ENCODE measurements around the gene TBL1X. TPM values are rescaled to one million over a fixed set of nuclear protein-coding genes. Genes with fewer than 3 reads are reported as not detected.

Gene TBL1X
- total RNA-seq, 1 experiment from 2014 or later = 31.9 TPM

- Histone ChIP-seq H3F3A (ENCODE audit: low read length, unreplicated experiment) (no peaks in the 10 kb centered on the region), H3K4me1 (ENCODE audit: insufficient read depth, low read length) (no peaks in the 10 kb centered on the region), H3K9ac (ENCODE audit: low read length) (no peak overlapping the region), H3K27ac (ENCODE audit: low read length) (no peak overlapping the region), H2AFZ (ENCODE audit: low read length) (no peak overlapping the region), H4K20me1 (ENCODE audit: low read length) (no peaks in the 10 kb centered on the region), H3K4me3 (ENCODE audit: low read length) (no peak overlapping the region), H3K9me3 (ENCODE audit: low read length) (no peaks in the 10 kb centered on the region), H3K79me2 (ENCODE audit: low read length) (0 out of 2 replicates have a peak, but pooled peaks cover 3% of the 10 kb centered on the region), H3K4me2 (ENCODE audit: low read length) (no peak overlapping the region), H3K27me3 (ENCODE audit: low read length) (no peaks in the 10 kb centered on the region), H3K9me2 (replicated peaks; ENCODE audit: low read length) (no peaks in the 10 kb centered on the region), H3K36me3 (ENCODE audit: low read depth, low read length) (no peaks in the 10 kb centered on the region)
- ChIA-PET CTCF (interaction anchor here (0.5 kb wide), 1 partner anchor 76 kb away, joined by 8 read pairs; no protein-coding TSS in a partner anchor), POLR2A (ENCODE audit: unreplicated experiment) (no interaction called here)
- ATAC-seq (no peak), DNase-seq (no peak)
- TF ChIP-seq EZH2 (IDR thresholded peaks at IDR 0.05; ENCODE audit: low read length, unreplicated experiment) = no peak
- BruUV-seq (replicated peaks) = no TSS peak
- intact Hi-C loops (cut with micrococcal nuclease) = no loop called here
Observed at GRCh38 chrX:9646471-9647224, 181.8 kb downstream of the TBL1X start.

GRCh38 chrX:9647431-9647830 lies 182.6 kb downstream of the TBL1X start:
- no peaks in the 10 kb centered on the region for H3K9me3 ChIP-seq (ENCODE audit: low read length)
- no peak overlapping the region for H2AFZ ChIP-seq (ENCODE audit: low read length)
- H3K4me1 ChIP-seq (ENCODE audit: insufficient read depth, low read length) = no peaks in the 10 kb centered on the region
- no peaks in the 10 kb centered on the region for H3K27me3 ChIP-seq (ENCODE audit: low read length)
- no TSS peak for BruUV-seq (replicated peaks)
- H3F3A ChIP-seq (ENCODE audit: low read length, unreplicated experiment) = no peaks in the 10 kb centered on the region
- ChIA-PET CTCF (interaction anchor here (0.5 kb wide), 1 partner anchor 77 kb away, joined by 8 read pairs; no protein-coding TSS in a partner anchor), POLR2A (ENCODE audit: unreplicated experiment) (no interaction called here)
- intact Hi-C loops (cut with micrococcal nuclease) = no loop called here
- H3K9ac ChIP-seq (ENCODE audit: low read length) = no peak overlapping the region
- no peak overlapping the region for H3K27ac ChIP-seq (ENCODE audit: low read length)
- no peak overlapping the region for H3K4me3 ChIP-seq (ENCODE audit: low read length)
- H3K4me2 ChIP-seq (ENCODE audit: low read length) = no peak overlapping the region
- 0 out of 2 replicates have a peak, but pooled peaks cover 3% of the 10 kb centered on the region for H3K79me2 ChIP-seq (ENCODE audit: low read length)
- no peaks in the 10 kb centered on the region for H4K20me1 ChIP-seq (ENCODE audit: low read length)
- TF ChIP-seq EZH2phosphoT487 (IDR thresholded peaks at IDR 0.05; ENCODE audit: borderline replicate concordance, low read length) (no peak), EZH2 (IDR thresholded peaks at IDR 0.05; ENCODE audit: low read length, unreplicated experiment) (no peak)
- no peak for DNase-seq
- H3K36me3 ChIP-seq (ENCODE audit: low read depth, low read length) = no peaks in the 10 kb centered on the region
- ATAC-seq = no peak
- no peaks in the 10 kb centered on the region for H3K9me2 ChIP-seq (replicated peaks; ENCODE audit: low read length)

- H3K4me3 ChIP-seq (ENCODE audit: low read length) = no peak overlapping the region
- TF ChIP-seq EZH2phosphoT487 (IDR thresholded peaks at IDR 0.05; ENCODE audit: borderline replicate concordance, low read length) (no peak), EZH2 (IDR thresholded peaks at IDR 0.05; ENCODE audit: low read length, unreplicated experiment) (no peak), CTCF (conservative IDR thresholded peaks at IDR 0.05; ENCODE audit: low read depth, low read length) (no peak)
- no peaks in the 10 kb centered on the region for H3F3A ChIP-seq (ENCODE audit: low read length, unreplicated experiment)
- intact Hi-C loops (cut with micrococcal nuclease) = no loop called here
- no peak overlapping the region for H3K9ac ChIP-seq (ENCODE audit: low read length)
- H2AFZ ChIP-seq (ENCODE audit: low read length) = no peak overlapping the region
- H3K9me3 ChIP-seq (ENCODE audit: low read length) = no peaks in the 10 kb centered on the region
- no TSS peak for BruUV-seq (replicated peaks)
- H3K79me2 ChIP-seq (ENCODE audit: low read length) = 0 out of 2 replicates have a peak, but pooled peaks cover 3% of the 10 kb centered on the region
- no peaks in the 10 kb centered on the region for H3K27me3 ChIP-seq (ENCODE audit: low read length)
- CTCF ChIA-PET = no interaction called here
- no peak overlapping the region for H3K4me2 ChIP-seq (ENCODE audit: low read length)
- H3K36me3 ChIP-seq (ENCODE audit: low read depth, low read length) = peaks cover 6% of the 10 kb centered on the region; the same call in 1 of the 2 replicates
- H3K9me2 ChIP-seq (replicated peaks; ENCODE audit: low read length) = no peaks in the 10 kb centered on the region
- DNase-seq = no peak
- no peaks in the 10 kb centered on the region for H3K4me1 ChIP-seq (ENCODE audit: insufficient read depth, low read length)
- no peak for ATAC-seq
- H4K20me1 ChIP-seq (ENCODE audit: low read length) = no peaks in the 10 kb centered on the region
- POLR2A ChIA-PET (ENCODE audit: unreplicated experiment) = no interaction called here
- no peak overlapping the region for H3K27ac ChIP-seq (ENCODE audit: low read length)
Observed at GRCh38 chrX:9650091-9650490, 185.2 kb downstream of the TBL1X start.
